ENCODE results near the gene CLASP2.

- TF ChIP-seq, protein P1, sequence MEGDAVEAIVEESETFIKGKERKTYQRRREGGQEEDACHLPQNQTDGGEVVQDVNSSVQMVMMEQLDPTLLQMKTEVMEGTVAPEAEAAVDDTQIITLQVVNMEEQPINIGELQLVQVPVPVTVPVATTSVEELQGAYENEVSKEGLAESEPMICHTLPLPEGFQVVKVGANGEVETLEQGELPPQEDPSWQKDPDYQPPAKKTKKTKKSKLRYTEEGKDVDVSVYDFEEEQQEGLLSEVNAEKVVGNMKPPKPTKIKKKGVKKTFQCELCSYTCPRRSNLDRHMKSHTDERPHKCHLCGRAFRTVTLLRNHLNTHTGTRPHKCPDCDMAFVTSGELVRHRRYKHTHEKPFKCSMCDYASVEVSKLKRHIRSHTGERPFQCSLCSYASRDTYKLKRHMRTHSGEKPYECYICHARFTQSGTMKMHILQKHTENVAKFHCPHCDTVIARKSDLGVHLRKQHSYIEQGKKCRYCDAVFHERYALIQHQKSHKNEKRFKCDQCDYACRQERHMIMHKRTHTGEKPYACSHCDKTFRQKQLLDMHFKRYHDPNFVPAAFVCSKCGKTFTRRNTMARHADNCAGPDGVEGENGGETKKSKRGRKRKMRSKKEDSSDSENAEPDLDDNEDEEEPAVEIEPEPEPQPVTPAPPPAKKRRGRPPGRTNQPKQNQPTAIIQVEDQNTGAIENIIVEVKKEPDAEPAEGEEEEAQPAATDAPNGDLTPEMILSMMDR (IDR thresholded peaks at IDR 0.05), result no peak
- no peak for TF ChIP-seq POLR2A (IDR thresholded peaks at IDR 0.05)
Measured at GRCh38 chr3:33699275-33699674, 18.8 kb downstream of the CLASP2 start.

Measured in body of pancreas (tissue), 4 donors.